Mesendoderm (in vitro differentiated cells): ENCODE data around the gene HAPLN3.

Experiments used
- DNase-seq: peaks from one replicate; pipeline ENCODE4 v3.0.0; 2013
- H2AK5ac ChIP-seq: 2 replicates; pipeline ENCODE4 v1.6.1; 2013; ENCODE audit warnings: low read length, inconsistent platforms
- H2BK120ac ChIP-seq: 2 replicates; pipeline ENCODE4 v1.6.1; 2013; ENCODE audit warnings: low read depth, mild to moderate bottlenecking, low read length, moderate library complexity, mixed read lengths
- H2BK15ac ChIP-seq: replicated peaks from 2 replicates; pipeline ENCODE4 v1.6.1; 2013; ENCODE audit warnings: low read depth, mild to moderate bottlenecking, moderate library complexity
- H2BK5ac ChIP-seq: 2 replicates; pipeline ENCODE4 v1.6.1; 2013; ENCODE audit warnings: low read length, inconsistent platforms
- H3K18ac ChIP-seq: 2 replicates; pipeline ENCODE4 v1.6.1; 2013; ENCODE audit warnings: mild to moderate bottlenecking, low read length, mixed read lengths
- H3K23ac ChIP-seq: one replicate; pipeline ENCODE4 v1.6.1; 2013; ENCODE audit warnings: low read length
- H3K27ac ChIP-seq: 2 replicates; pipeline ENCODE4 v1.5.1; 2013; ENCODE audit warnings: low read depth, mild to moderate bottlenecking, inconsistent platforms, low read length, moderate library complexity
- H3K27me3 ChIP-seq: 2 replicates; pipeline ENCODE4 v1.6.1; 2013; ENCODE audit warnings: low read length, control low read depth, mild to moderate bottlenecking, inconsistent platforms; ENCODE audit not compliant: insufficient read depth, poor library complexity
- H3K36me3 ChIP-seq: 2 replicates; pipeline ENCODE4 v1.6.1; 2013; ENCODE audit warnings: low read length, inconsistent platforms; ENCODE audit not compliant: control insufficient read depth, insufficient read depth
- H3K4ac ChIP-seq: one replicate; pipeline ENCODE4 v1.6.1; 2013; ENCODE audit warnings: low read depth, mild to moderate bottlenecking, low read length, moderate library complexity
- H3K4me1 ChIP-seq: 2 replicates; pipeline ENCODE4 v1.6.1; 2013; ENCODE audit warnings: low read depth, low read length, inconsistent platforms; ENCODE audit not compliant: control insufficient read depth
- H3K4me2 ChIP-seq: 2 replicates; pipeline ENCODE4 v1.6.1; 2013; ENCODE audit warnings: low read length
- H3K4me3 ChIP-seq: 2 replicates; pipeline ENCODE4 v1.5.1; 2013; ENCODE audit warnings: mild to moderate bottlenecking, low read length
- H3K56ac ChIP-seq: one replicate; pipeline ENCODE4 v1.6.1; 2013; ENCODE audit warnings: low read length
- H3K79me1 ChIP-seq: 2 replicates; pipeline ENCODE4 v1.6.1; 2013; ENCODE audit warnings: low read length, inconsistent platforms
- H3K79me2 ChIP-seq: 2 replicates; pipeline ENCODE4 v1.6.1; 2013; ENCODE audit warnings: mild to moderate bottlenecking, low read length; ENCODE audit not compliant: control insufficient read depth, insufficient read depth
- H3K9ac ChIP-seq: 2 replicates; pipeline ENCODE4 v1.6.1; 2013; ENCODE audit warnings: low read length, inconsistent platforms
- H4K5ac ChIP-seq: one replicate; pipeline ENCODE4 v1.6.1; 2013; ENCODE audit warnings: low read length
- H4K8ac ChIP-seq: one replicate; pipeline ENCODE4 v1.6.1; 2013; ENCODE audit warnings: low read depth, mild to moderate bottlenecking, control low read depth, low read length, moderate library complexity
- WGBS: extraction: QIAGEN DNeasy Blood & Tissue Kit; methylation state at CpG from one replicate; pipeline ENCODE4 v1.1.7; 2013; ENCODE audit warnings: low lambda C conversion rate, missing lambda C conversion rate; ENCODE audit not compliant: insufficient coverage; ENCODE audit errors: extremely low coverage; 5-methylcytosine and 5-hydroxymethylcytosine counted together

HAPLN3 gene

GRCh38 chr15:88863412-88863811 is 31.9 kb downstream of the HAPLN3 start:
- Histone ChIP-seq H3K27me3 (no peaks in the 10 kb centered on the region), H3K56ac (no peak overlapping the region), H3K18ac (no peak overlapping the region), H3K4me3 (no peak overlapping the region), H2BK5ac (no peak overlapping the region), H3K23ac (no peak overlapping the region), H4K5ac (no peak overlapping the region), H3K79me2 (no peaks in the 10 kb centered on the region), H3K36me3 (no peaks in the 10 kb centered on the region), H3K4me1 (no peaks in the 10 kb centered on the region), H3K4ac (no peak overlapping the region), H4K8ac (no peak overlapping the region), H2BK120ac (no peak overlapping the region), H3K9ac (no peak overlapping the region), H2BK15ac (no peak overlapping the region), H3K79me1 (no peaks in the 10 kb centered on the region), H2AK5ac (no peak overlapping the region), H3K27ac (no peak overlapping the region), H3K4me2 (no peak overlapping the region)
- WGBS = no CpG with 5 or more reads among the region's 1 CpG
- DNase-seq = no peak

- H3K23ac ChIP-seq = no peak overlapping the region
- no peak for DNase-seq
- no peak overlapping the region for H2BK5ac ChIP-seq
- H3K9ac ChIP-seq = no peak overlapping the region
- H3K27ac ChIP-seq = no peak overlapping the region
- H3K79me2 ChIP-seq = no peaks in the 10 kb centered on the region
- H3K4me3 ChIP-seq = no peak overlapping the region
- no peak overlapping the region for H4K8ac ChIP-seq
- no peak overlapping the region for H2BK120ac ChIP-seq
- no peak overlapping the region for H3K4me2 ChIP-seq
- no peaks in the 10 kb centered on the region for H3K79me1 ChIP-seq
- no peak overlapping the region for H3K56ac ChIP-seq
- H3K4me1 ChIP-seq = no peaks in the 10 kb centered on the region
- no peak overlapping the region for H2AK5ac ChIP-seq
- no peak overlapping the region for H3K18ac ChIP-seq
- no peak overlapping the region for H3K4ac ChIP-seq
- WGBS = no CpG with 5 or more reads among the region's 7 CpGs
- H2BK15ac ChIP-seq = no peak overlapping the region
- no peaks in the 10 kb centered on the region for H3K27me3 ChIP-seq
- no peak overlapping the region for H4K5ac ChIP-seq
- H3K36me3 ChIP-seq = no peaks in the 10 kb centered on the region
Measured at GRCh38 chr15:88860212-88860611, 35.1 kb downstream of the HAPLN3 start.

GRCh38 chr15:88859550-88859949 is 35.8 kb downstream of the HAPLN3 start:
- H3K27me3 ChIP-seq = no peaks in the 10 kb centered on the region
- no peak overlapping the region for H4K8ac ChIP-seq
- no CpG with 5 or more reads among the region's 7 CpGs for WGBS
- H2BK15ac ChIP-seq = no peak overlapping the region
- no peak overlapping the region for H3K27ac ChIP-seq
- no peaks in the 10 kb centered on the region for H3K79me2 ChIP-seq
- no peak overlapping the region for H3K9ac ChIP-seq
- H3K4me3 ChIP-seq = no peak overlapping the region
- H3K36me3 ChIP-seq = no peaks in the 10 kb centered on the region
- H3K4me2 ChIP-seq = no peak overlapping the region
- H2BK5ac ChIP-seq = no peak overlapping the region
- H2BK120ac ChIP-seq = no peak overlapping the region
- H3K18ac ChIP-seq = no peak overlapping the region
- H3K23ac ChIP-seq = no peak overlapping the region
- no peak overlapping the region for H4K5ac ChIP-seq
- H3K4ac ChIP-seq = no peak overlapping the region
- no peak overlapping the region for H2AK5ac ChIP-seq
- no peaks in the 10 kb centered on the region for H3K79me1 ChIP-seq
- H3K4me1 ChIP-seq = no peaks in the 10 kb centered on the region
- no peak overlapping the region for H3K56ac ChIP-seq
- no peak for DNase-seq

- WGBS = no CpG with 5 or more reads among the region's 11 CpGs
- H3K9ac ChIP-seq = no peak overlapping the region
Measured at GRCh38 chr15:88858934-88859333, 36.4 kb downstream of the HAPLN3 start.

GRCh38 chr15:88852476-88852875 is 42.9 kb downstream of the HAPLN3 start:
- H3K4me3 ChIP-seq = no peak overlapping the region
- H3K79me2 ChIP-seq = no peaks in the 10 kb centered on the region
- no peaks in the 10 kb centered on the region for H3K79me1 ChIP-seq
- no peak overlapping the region for H2BK120ac ChIP-seq
- no peak overlapping the region for H3K4ac ChIP-seq
- no peak overlapping the region for H3K27ac ChIP-seq
- H3K36me3 ChIP-seq = no peaks in the 10 kb centered on the region
- no peak overlapping the region for H3K23ac ChIP-seq
- H3K18ac ChIP-seq = no peak overlapping the region
- no peaks in the 10 kb centered on the region for H3K4me1 ChIP-seq
- no peaks in the 10 kb centered on the region for H3K27me3 ChIP-seq
- DNase-seq = no peak
- H4K8ac ChIP-seq = no peak overlapping the region
- H2BK5ac ChIP-seq = no peak overlapping the region
- no peak overlapping the region for H3K56ac ChIP-seq
- no peak overlapping the region for H2BK15ac ChIP-seq
- no peak overlapping the region for H2AK5ac ChIP-seq
- H4K5ac ChIP-seq = no peak overlapping the region
- no peak overlapping the region for H3K9ac ChIP-seq
- H3K4me2 ChIP-seq = no peak overlapping the region

More at GRCh38 chr15:88858934-88859333, 36.4 kb downstream of the HAPLN3 start:
- no peaks in the 10 kb centered on the region for H3K79me1 ChIP-seq
- no peak overlapping the region for H4K5ac ChIP-seq
- H2AK5ac ChIP-seq = no peak overlapping the region
- H3K4me1 ChIP-seq = no peaks in the 10 kb centered on the region
- H3K36me3 ChIP-seq = no peaks in the 10 kb centered on the region
- no peak overlapping the region for H3K27ac ChIP-seq
- no peak overlapping the region for H3K4ac ChIP-seq
- no peak overlapping the region for H3K4me2 ChIP-seq
- no peak for DNase-seq
- H2BK120ac ChIP-seq = no peak overlapping the region
- no peaks in the 10 kb centered on the region for H3K27me3 ChIP-seq
- no peak overlapping the region for H2BK15ac ChIP-seq
- H3K79me2 ChIP-seq = no peaks in the 10 kb centered on the region
- no peak overlapping the region for H3K56ac ChIP-seq
- H2BK5ac ChIP-seq = no peak overlapping the region
- no peak overlapping the region for H3K23ac ChIP-seq
- H4K8ac ChIP-seq = no peak overlapping the region
- no peak overlapping the region for H3K4me3 ChIP-seq
- H3K18ac ChIP-seq = no peak overlapping the region

GRCh38 chr15:88849376-88850072 is 45.8 kb downstream of the HAPLN3 start:
- Histone ChIP-seq H3K4ac (no peak overlapping the region), H3K23ac (no peak overlapping the region), H3K9ac (no peak overlapping the region), H4K5ac (no peak overlapping the region), H4K8ac (no peak overlapping the region), H3K4me2 (no peak overlapping the region), H3K18ac (no peak overlapping the region), H2AK5ac (no peak overlapping the region), H3K36me3 (no peaks in the 10 kb centered on the region), H3K4me1 (no peaks in the 10 kb centered on the region), H3K4me3 (no peak overlapping the region), H3K56ac (no peak overlapping the region), H2BK5ac (no peak overlapping the region), H2BK120ac (no peak overlapping the region), H3K79me1 (no peaks in the 10 kb centered on the region), H2BK15ac (no peak overlapping the region), H3K27me3 (no peaks in the 10 kb centered on the region), H3K27ac (no peak overlapping the region), H3K79me2 (no peaks in the 10 kb centered on the region)
- WGBS = no CpG with 5 or more reads among the region's 22 CpGs
- DNase-seq = no peak
